HG03558 (cell line): Measurements from ENCODE around the gene POLE4.

Experiments used
- ATAC-seq: cut with Tn5 transposase; IDR thresholded peaks from one replicate; pipeline ENCODE4 v1.9.1; 2021; ENCODE audit warnings: moderate number of reproducible peaks; ENCODE audit not compliant: unreplicated experiment; ENCODE audit errors: extremely low read depth

Gene POLE4

DNA sequence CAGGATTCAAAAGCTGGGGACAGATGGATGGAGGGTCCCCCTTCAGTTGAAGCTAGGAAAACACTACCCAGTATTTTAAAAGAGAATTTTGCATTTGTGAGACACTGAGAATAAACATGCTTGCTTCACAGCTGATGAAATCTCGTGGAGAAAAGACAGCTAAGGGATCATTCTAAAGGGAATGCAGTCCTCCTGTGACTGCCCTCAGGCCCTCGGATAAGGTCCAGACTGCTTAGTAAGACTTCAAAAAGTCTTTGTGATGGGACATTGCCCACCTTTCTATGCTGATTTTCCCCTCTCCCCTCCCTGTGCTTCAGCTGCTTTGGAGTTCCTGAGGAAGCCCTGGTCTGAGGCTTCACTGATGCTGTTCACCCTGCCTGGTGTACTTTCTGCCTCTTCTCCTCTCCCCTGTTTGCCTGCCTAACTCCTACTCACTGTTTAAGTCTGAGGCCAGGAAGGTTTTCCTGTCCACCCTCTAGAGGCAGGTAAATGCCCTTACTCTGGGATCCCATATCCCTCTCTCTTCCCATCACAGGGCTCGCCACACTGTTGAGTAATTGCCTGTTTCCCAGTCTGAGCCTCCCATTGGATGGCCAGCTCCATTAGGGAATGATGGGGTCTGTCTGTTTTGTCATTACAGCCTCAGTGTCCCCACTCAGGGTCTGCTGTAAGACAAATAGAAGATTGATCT is 26.6 kb downstream of the POLE4 start:
- no peak for ATAC-seq

DNA sequence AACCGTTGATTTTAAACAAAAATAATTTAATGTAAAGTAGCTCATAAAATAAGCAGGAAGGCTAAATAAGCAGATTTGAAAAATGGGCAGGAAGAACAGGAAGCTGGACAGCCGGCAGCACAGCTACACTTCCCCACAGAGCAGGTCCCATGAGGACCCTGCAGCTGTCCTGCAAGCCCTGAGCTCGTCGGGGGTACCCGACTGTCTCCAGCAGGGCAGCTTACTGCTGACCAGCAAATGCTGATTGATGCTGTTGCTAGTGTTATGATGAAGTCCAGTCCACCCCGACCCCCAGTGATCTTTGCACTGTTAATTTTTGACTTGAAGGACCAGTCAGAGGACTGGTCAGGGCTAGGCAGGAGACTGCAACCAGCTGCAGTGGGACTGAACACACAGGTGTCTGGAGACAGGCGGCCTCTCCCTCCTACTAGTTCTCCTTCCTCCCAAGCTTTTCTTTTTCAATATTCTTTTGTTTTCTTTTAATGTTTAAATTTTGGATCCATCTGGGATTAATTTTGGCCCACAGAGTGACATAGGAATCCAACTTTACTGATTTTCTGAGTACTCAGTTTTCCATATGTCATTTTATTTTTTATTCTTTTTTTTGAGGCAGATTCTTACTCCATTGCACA is 27.7 kb downstream of the POLE4 start:
- ATAC-seq: no peak

DNA sequence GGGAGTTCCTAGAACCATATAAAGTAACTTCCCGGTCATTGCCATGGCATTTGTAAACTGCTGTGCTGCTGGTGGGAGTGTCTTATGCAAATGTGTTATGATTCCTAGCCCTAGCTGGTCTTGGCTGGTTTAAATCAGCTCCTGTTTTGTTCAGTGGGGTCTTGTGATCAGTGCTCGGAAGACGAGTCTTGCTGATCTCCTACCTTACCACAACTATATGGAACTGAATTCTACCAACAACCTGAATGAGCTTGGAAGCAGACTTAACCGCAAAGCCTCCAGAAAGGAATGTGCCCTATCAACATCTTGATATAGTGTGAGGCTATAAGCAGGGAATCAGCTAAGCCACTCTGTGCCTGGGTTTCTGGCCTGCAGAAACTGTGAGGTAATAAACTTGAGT is 33.5 kb downstream of the POLE4 start:
- no peak for ATAC-seq

DNA sequence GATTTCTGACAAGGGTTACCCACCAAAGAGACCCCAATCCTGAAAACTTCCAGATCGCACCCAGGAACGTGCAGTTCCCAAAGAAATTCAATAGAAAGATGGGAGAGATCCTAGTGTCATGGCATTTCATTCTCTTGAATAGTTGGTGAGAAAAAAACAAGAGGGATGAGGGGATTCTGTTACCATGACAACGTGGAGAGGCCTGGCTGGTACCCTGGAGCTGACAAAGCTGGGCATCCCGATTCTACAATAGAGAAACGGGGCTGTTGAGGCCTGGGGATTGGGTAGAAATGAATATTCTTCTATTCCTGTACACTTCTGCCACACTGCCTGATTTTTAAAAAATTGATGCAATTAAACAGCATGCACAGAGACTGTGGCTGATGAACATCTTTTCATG is 41.0 kb downstream of the POLE4 start:
- no peak for ATAC-seq

DNA sequence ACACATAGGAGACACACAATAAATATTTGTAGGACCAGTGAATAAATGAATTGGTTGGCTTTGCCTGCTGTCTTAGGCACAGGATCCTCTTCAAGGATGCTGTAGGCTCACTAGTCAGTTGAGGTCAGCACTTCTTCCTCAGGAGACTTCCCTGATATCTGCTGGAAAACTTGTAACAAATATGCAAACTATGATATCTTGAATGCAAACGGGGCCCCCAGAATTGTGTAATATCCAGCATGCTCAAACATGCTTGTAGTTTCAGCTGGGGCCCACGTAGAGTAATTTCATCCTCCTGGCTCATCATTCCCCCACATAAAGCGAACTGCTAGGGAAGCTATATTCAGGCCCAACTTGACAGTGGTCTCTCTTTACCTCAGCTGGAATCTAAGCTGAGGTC is 43.6 kb downstream of the POLE4 start:
- no peak for ATAC-seq

DNA sequence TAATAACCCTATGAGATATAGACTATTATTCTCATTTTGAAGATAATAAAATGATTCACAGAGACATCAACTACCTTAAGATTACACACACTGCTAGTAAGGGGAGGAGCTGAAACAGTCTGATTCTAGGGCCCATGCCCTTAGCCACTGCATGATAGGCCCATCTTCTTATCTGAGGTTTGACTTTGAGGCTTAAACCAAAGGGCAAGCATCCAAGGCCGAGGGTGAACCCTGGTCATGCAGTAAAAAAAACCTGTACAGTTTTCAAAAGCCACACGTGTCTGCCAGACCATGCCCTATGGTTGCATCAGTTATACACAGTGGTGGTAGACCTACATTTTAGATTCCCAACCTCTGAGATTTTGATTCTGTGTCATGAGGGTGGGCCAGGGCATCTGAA is 44.8 kb downstream of the POLE4 start:
- no peak for ATAC-seq

GRCh38 chr2:75003773-75004172 is 45.3 kb downstream of the POLE4 start:
- no peak for ATAC-seq

GRCh38 chr2:75006041-75006440 is 47.6 kb downstream of the POLE4 start:
- no peak for ATAC-seq

- ATAC-seq: no peak
These were observed 48.6 kb downstream of the POLE4 start for GRCh38 chr2:75007061-75007460.

DNA sequence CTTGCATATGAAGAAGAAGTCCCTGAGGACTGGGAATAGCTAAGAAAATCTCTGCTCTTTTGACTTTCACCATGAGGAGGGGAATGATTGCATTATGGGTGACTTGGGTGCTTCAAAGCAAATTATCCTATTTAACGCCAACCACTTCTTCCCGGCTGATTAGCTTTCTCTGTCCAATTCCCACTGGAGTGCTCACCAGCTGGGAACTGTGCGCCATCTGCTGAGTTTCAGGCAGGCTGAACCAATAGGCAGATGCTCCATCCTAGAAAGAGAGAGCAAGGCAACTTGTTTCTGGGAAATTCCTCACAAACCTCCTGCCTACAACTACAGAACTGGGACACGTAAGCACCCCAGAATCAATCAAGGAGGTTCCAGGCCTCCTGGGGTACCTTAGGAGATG is 49.4 kb downstream of the POLE4 start:
- no peak for ATAC-seq

DNA sequence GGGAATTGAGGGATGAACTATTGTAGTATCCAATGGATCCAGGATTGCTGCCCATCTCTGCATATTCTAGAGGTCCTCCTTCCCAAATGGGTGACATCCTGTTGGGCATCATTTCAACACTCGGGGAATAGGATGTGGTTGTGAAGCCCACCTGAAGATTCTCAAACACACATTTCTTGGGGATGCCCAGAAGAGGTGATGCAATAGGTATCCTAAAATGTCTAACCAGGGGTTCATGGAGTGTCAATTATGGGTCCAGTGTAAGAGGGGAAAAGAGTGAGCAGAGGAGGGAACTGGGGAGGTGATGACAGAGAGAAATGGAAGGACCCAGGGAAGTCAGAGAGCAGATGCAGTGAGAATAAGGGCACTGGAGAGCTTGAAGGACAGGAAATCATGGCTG is 52.1 kb downstream of the POLE4 start:
- no peak for ATAC-seq

DNA sequence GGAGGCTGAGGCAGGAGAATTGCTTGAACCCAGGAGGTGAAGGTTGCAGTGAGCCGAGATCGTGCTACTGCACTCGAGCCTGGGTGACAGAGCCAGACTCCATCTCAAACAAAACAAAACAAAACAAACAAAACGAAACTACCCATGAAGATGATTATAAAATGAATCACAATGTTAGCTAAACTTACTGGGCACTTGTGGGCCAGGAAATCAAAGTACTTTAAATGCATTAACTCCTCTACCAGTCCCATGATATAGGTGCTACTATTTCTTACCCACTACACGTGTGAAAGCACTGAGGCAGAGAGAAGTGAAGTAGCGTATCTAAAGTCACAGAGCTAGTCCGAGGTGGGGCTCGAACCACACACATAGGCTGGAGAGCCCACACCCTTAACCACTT is 53.6 kb downstream of the POLE4 start:
- ATAC-seq: no peak

DNA sequence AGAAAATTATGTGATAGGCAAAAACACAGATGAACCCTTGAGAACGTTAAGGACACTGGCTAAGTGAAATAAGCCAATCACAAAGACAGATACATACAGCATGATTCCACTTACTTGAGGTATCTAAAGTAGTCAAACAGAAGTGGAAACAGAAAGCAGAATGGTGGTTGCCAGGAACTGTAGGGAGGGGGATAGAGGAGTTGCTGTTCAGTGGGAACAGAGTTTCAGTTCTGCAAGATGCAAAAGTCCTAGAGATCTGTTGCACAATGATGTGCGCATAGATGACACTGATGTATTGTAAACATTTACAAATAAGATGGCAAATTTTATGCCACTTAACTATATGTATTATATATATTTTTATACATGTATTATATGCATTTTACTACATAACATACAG is 59.7 kb downstream of the POLE4 start:
- no peak for ATAC-seq
